Astrocyte (in vitro differentiated cells and primary cell): ENCODE results near the gene KIF1C. TPM values are rescaled to one million over a fixed set of nuclear protein-coding genes. Genes with fewer than 3 reads are reported as not detected.

Experiments
- DNase-seq: peaks from one replicate; pipeline ENCODE4 v3.0.0-alpha.2; 2010; ENCODE audit warnings: low read depth
- FAIRE-seq: peaks from 2 replicates; lab custom pipeline; 2011; peaks lifted over from hg19 to GRCh38; lab: Jason Lieb, UNC
- H2AFZ ChIP-seq: 2 replicates; pipeline ENCODE4 v1.6.0; 2012; ENCODE audit warnings: low read depth, low read length, inconsistent platforms
- H3K27ac ChIP-seq: 2 replicates; pipeline ENCODE4 v1.5.1; 2011; ENCODE audit warnings: low read depth, low read length, inconsistent platforms
- H3K27me3 ChIP-seq: 2 replicates; pipeline ENCODE4 v1.6.0; 2011; ENCODE audit warnings: low read length, inconsistent platforms; ENCODE audit not compliant: insufficient read depth
- H3K36me3 ChIP-seq: 2 replicates; pipeline ENCODE4 v1.5.1; 2011; ENCODE audit warnings: low read length, inconsistent platforms; ENCODE audit not compliant: insufficient read depth
- H3K4me1 ChIP-seq: 2 replicates; pipeline ENCODE4 v1.5.1; 2011; ENCODE audit warnings: low read length, inconsistent platforms; ENCODE audit not compliant: insufficient read depth
- H3K4me2 ChIP-seq: 2 replicates; pipeline ENCODE4 v1.6.0; 2012; ENCODE audit warnings: low read length, inconsistent platforms
- H3K4me3 ChIP-seq: 2 replicates; pipeline ENCODE4 v1.5.1; 2011; ENCODE audit warnings: low read depth, mild to moderate bottlenecking, low read length, inconsistent platforms; ENCODE audit not compliant: insufficient read depth
- H3K79me2 ChIP-seq: 2 replicates; pipeline ENCODE4 v1.6.0; 2012; ENCODE audit warnings: mild to moderate bottlenecking, low read length, inconsistent platforms; ENCODE audit not compliant: insufficient read depth
- H3K9ac ChIP-seq: 2 replicates; pipeline ENCODE4 v1.6.0; 2012; ENCODE audit warnings: mild to moderate bottlenecking, low read length, inconsistent platforms
- H3K9me3 ChIP-seq: 2 replicates; pipeline ENCODE4 v1.5.1; 2012; ENCODE audit warnings: low read depth, mild to moderate bottlenecking, low read length, inconsistent platforms; ENCODE audit not compliant: insufficient read depth
- H4K20me1 ChIP-seq: 2 replicates; pipeline ENCODE4 v1.6.0; 2012; ENCODE audit warnings: low read length, inconsistent platforms; ENCODE audit not compliant: insufficient read depth
- H3K27ac Mint-ChIP-seq: one replicate; pipeline ENCODE4 v1.8.0; 2021; ENCODE audit warnings: mild to moderate bottlenecking, mixed read lengths; ENCODE audit not compliant: unreplicated experiment
- H3K27me3 Mint-ChIP-seq: one replicate; pipeline ENCODE4 v1.8.0; 2021; ENCODE audit warnings: low read depth, mixed read lengths; ENCODE audit not compliant: unreplicated experiment
- H3K36me3 Mint-ChIP-seq: one replicate; pipeline ENCODE4 v1.8.0; 2021; ENCODE audit warnings: low read depth, mixed read lengths; ENCODE audit not compliant: unreplicated experiment
- H3K4me1 Mint-ChIP-seq: one replicate; pipeline ENCODE4 v1.8.0; 2021; ENCODE audit warnings: low read depth, mixed read lengths; ENCODE audit not compliant: unreplicated experiment
- H3K4me3 Mint-ChIP-seq: one replicate; pipeline ENCODE4 v1.8.0; 2021; ENCODE audit warnings: mild to moderate bottlenecking, moderate library complexity, mixed read lengths; ENCODE audit not compliant: unreplicated experiment
- H3K9me3 Mint-ChIP-seq: one replicate; pipeline ENCODE4 v1.8.0; 2021; ENCODE audit warnings: mild to moderate bottlenecking, mixed read lengths; ENCODE audit not compliant: unreplicated experiment
- CTCF ChIP-seq: IDR thresholded peaks from 2 replicates; pipeline ENCODE4 v1.5.1; 2011; ENCODE audit warnings: low read depth, mild to moderate bottlenecking, inconsistent platforms, low read length, moderate library complexity; ENCODE audit not compliant: insufficient read depth
- EZH2 ChIP-seq: IDR thresholded peaks from 2 replicates; pipeline ENCODE4 v1.6.1; 2012; ENCODE audit warnings: mild to moderate bottlenecking, low read length, inconsistent platforms; ENCODE audit not compliant: insufficient read depth
- total RNA-seq: library from RNA; stranded (reverse); gene quantifications from 2 replicates; pipeline ENCODE4 v1.2.1, GENCODE V29; 2021

KIF1C gene
- total RNA-seq, 1 donor from 2014 or later = 109 TPM

- Mint-ChIP-seq H3K27ac (no peak overlapping the region), H3K4me1 (peaks cover 8% of the 10 kb centered on the region), H3K27me3 (no peaks in the 10 kb centered on the region), H3K36me3 (peaks cover 22% of the 10 kb centered on the region), H3K9me3 (no peaks in the 10 kb centered on the region), H3K4me3 (no peak overlapping the region)
- Histone ChIP-seq H3K4me2 (no peak overlapping the region), H3K36me3 (peaks cover 20% of the 10 kb centered on the region), H3K9ac (no peak overlapping the region), H2AFZ (no peak overlapping the region), H3K27ac (no peak overlapping the region), H3K9me3 (no peaks in the 10 kb centered on the region), H3K4me1 (peaks cover 6% of the 10 kb centered on the region), H3K4me3 (no peak overlapping the region), H4K20me1 (peaks cover 8% of the 10 kb centered on the region), H3K79me2 (no peaks in the 10 kb centered on the region), H3K27me3 (no peaks in the 10 kb centered on the region)
- FAIRE-seq (no peak), DNase-seq (no peak)
- TF ChIP-seq EZH2 (no peak), CTCF (no peak)
These were observed 16.6 kb downstream of the KIF1C start for GRCh38 chr17:5014357-5014756.

- Histone ChIP-seq H3K4me3 (no peak overlapping the region), H3K79me2 (no peaks in the 10 kb centered on the region), H4K20me1 (no peaks in the 10 kb centered on the region), H3K4me1 (no peaks in the 10 kb centered on the region), H3K9me3 (no peaks in the 10 kb centered on the region), H3K27me3 (no peaks in the 10 kb centered on the region), H3K27ac (no peak overlapping the region), H3K4me2 (no peak overlapping the region), H2AFZ (no peak overlapping the region), H3K9ac (no peak overlapping the region), H3K36me3 (peaks cover 18% of the 10 kb centered on the region)
- FAIRE-seq = no peak
- Mint-ChIP-seq H3K9me3 (no peaks in the 10 kb centered on the region), H3K27ac (no peak overlapping the region), H3K4me1 (peaks cover 2% of the 10 kb centered on the region), H3K4me3 (no peak overlapping the region), H3K27me3 (no peaks in the 10 kb centered on the region), H3K36me3 (peaks cover 28% of the 10 kb centered on the region)
- DNase-seq = no peak
- TF ChIP-seq CTCF (no peak), EZH2 (no peak)
These were observed 21.8 kb downstream of the KIF1C start for GRCh38 chr17:5019475-5019956.

GRCh38 chr17:5020502-5021023 lies 22.8 kb downstream of the KIF1C start:
- DNase-seq (no peak), FAIRE-seq (no peak)
- Histone ChIP-seq H2AFZ (no peak overlapping the region), H3K36me3 (peaks cover 16% of the 10 kb centered on the region), H4K20me1 (no peaks in the 10 kb centered on the region), H3K4me3 (no peak overlapping the region), H3K4me2 (no peak overlapping the region), H3K27ac (no peak overlapping the region), H3K4me1 (no peaks in the 10 kb centered on the region), H3K27me3 (no peaks in the 10 kb centered on the region), H3K9me3 (no peaks in the 10 kb centered on the region), H3K79me2 (no peaks in the 10 kb centered on the region), H3K9ac (no peak overlapping the region)
- no peak for TF ChIP-seq CTCF
- TF ChIP-seq EZH2 = no peak
- Mint-ChIP-seq H3K36me3 (peaks cover 31% of the 10 kb centered on the region), H3K4me1 (peaks cover 2% of the 10 kb centered on the region), H3K27ac (no peak overlapping the region), H3K27me3 (no peaks in the 10 kb centered on the region), H3K4me3 (no peak overlapping the region), H3K9me3 (no peaks in the 10 kb centered on the region)
